HepG2 (cell line): ENCODE results near the gene CDK9. TPM values are rescaled to one million over a fixed set of nuclear protein-coding genes. Genes with fewer than 3 reads are reported as not detected.

ENCODE experiments used
- CBX5 ChIP-seq: sonication (generic); formaldehyde crosslinking; IDR thresholded peaks from 2 replicates; pipeline ENCODE4 v1.4.0; 2020; ENCODE audit warnings: missing genetic modification reagents, borderline replicate concordance
- ETV6 ChIP-seq: sonication (generic); formaldehyde crosslinking; conservative IDR thresholded peaks from 2 replicates; pipeline ENCODE4 v1.4.0; 2020; ENCODE audit warnings: missing genetic modification reagents
- FOSL2 ChIP-seq: sonication (generic); formaldehyde crosslinking; IDR thresholded peaks from 2 replicates; pipeline ENCODE4 v1.4.0; 2020; ENCODE audit warnings: missing genetic modification reagents
- GATAD2A ChIP-seq: IDR thresholded peaks from 2 replicates; pipeline ENCODE4 v1.6.1; 2016
- MLLT10 ChIP-seq: sonication (generic); formaldehyde crosslinking; IDR thresholded peaks from 2 replicates; pipeline ENCODE4 v1.4.0; 2020; ENCODE audit warnings: missing genetic modification reagents
- NFYB ChIP-seq: sonication (generic); formaldehyde crosslinking; IDR thresholded peaks from 2 replicates; pipeline ENCODE4 v1.4.0; 2020; ENCODE audit warnings: missing genetic modification reagents
- PAWR ChIP-seq: sonication (generic); formaldehyde crosslinking; IDR thresholded peaks from 2 replicates; pipeline ENCODE4 v1.4.0; 2020; ENCODE audit warnings: missing genetic modification reagents, mild to moderate bottlenecking, borderline replicate concordance
- PHF21A ChIP-seq: sonication (generic); formaldehyde crosslinking; IDR thresholded peaks from 2 replicates; pipeline ENCODE4 v1.5.0; 2020; ENCODE audit warnings: mild to moderate bottlenecking, missing genetic modification reagents
- SOX5 ChIP-seq: IDR thresholded peaks from 2 replicates; pipeline ENCODE4 v1.6.1; 2016; ENCODE audit warnings: borderline replicate concordance
- TCF7L2 ChIP-seq: IDR thresholded peaks from 2 replicates; pipeline ENCODE4 v1.6.1; 2011; ENCODE audit warnings: mild to moderate bottlenecking, low read depth, low read length, moderate library complexity
- TSC22D2 ChIP-seq: sonication (generic); formaldehyde crosslinking; IDR thresholded peaks from 2 replicates; pipeline ENCODE4 v1.5.1; 2020; ENCODE audit warnings: missing genetic modification reagents, mild to moderate bottlenecking, borderline replicate concordance
- ZNF143 ChIP-seq: sonication (generic); formaldehyde crosslinking; IDR thresholded peaks from 2 replicates; pipeline ENCODE4 v1.4.0; 2020; ENCODE audit warnings: missing genetic modification reagents
- ZNF205 ChIP-seq: IDR thresholded peaks from 2 replicates; pipeline ENCODE4 v1.6.1; 2018; ENCODE audit warnings: missing biosample characterization, missing genetic modification reagents
- ZNF343 ChIP-seq: sonication (generic); formaldehyde crosslinking; IDR thresholded peaks from 2 replicates; pipeline ENCODE4 v1.4.0; 2020; ENCODE audit warnings: mild to moderate bottlenecking, missing genetic modification reagents
- ZNF607 ChIP-seq: sonication (generic); formaldehyde crosslinking; IDR thresholded peaks from 2 replicates; pipeline ENCODE4 v1.5.1; 2020; ENCODE audit warnings: missing genetic modification reagents, mild to moderate bottlenecking, borderline replicate concordance
- ZNF652 ChIP-seq: IDR thresholded peaks from 2 replicates; pipeline ENCODE4 v1.6.1; 2016; ENCODE audit warnings: low read depth, borderline replicate concordance
- polyA plus RNA-seq, 8 experiments: library from polyadenylated mRNA; depleted of rRNA in 3 of 8; stranded (reverse) in 7 of 8; unstranded in 1 of 8; fragments of >200 nt; fragmentation: Illumina TruSeq in 4 of 8; extraction: Trizol in 4 of 8; gene quantifications; 2 replicates each; pipeline versions ENCODE4 v1.2.1 to v1.2.3, GENCODE V29; 2011 to 2016; ENCODE audit warnings: low read depth in 4 of 8, missing spikeins in 1 of 8, mixed read lengths in 1 of 8; ENCODE audit not compliant: insufficient read depth in 1 of 8
- total RNA-seq, 5 experiments: library from RNA; depleted of rRNA; stranded (reverse); fragments of >200 nt; fragmentation: Illumina TruSeq; extraction: Trizol; gene quantifications; 2 replicates each; pipeline ENCODE4 v1.2.3, GENCODE V29; 2016; ENCODE audit warnings: low read depth in 1 of 5
- TF ChIP-seq, protein P1 (sequence below): sonication (generic); formaldehyde crosslinking; IDR thresholded peaks from 2 replicates; pipeline ENCODE4 v1.4.0; 2020; ENCODE audit warnings: missing genetic modification reagents
- TF ChIP-seq, protein P2 (sequence below): IDR thresholded peaks from 2 replicates; pipeline ENCODE4 v1.6.1; 2012; ENCODE audit warnings: low read length, improper control_type of control experiment
- TF ChIP-seq, protein P3 (sequence below): IDR thresholded peaks from 2 replicates; pipeline ENCODE4 v1.6.1; 2016; ENCODE audit warnings: missing genetic modification reagents, missing compliant biosample characterization
- TF ChIP-seq, protein P4 (sequence below): sonication (generic); formaldehyde crosslinking; IDR thresholded peaks from 2 replicates; pipeline ENCODE4 v1.5.0; 2020; ENCODE audit warnings: missing genetic modification reagents, mild to moderate bottlenecking, borderline replicate concordance
- TF ChIP-seq, protein P5 (sequence below): IDR thresholded peaks from 2 replicates; pipeline ENCODE4 v1.6.1; 2016; ENCODE audit warnings: missing biosample characterization, missing genetic modification reagents, low read depth

CDK9 gene
- total and polyA plus RNA-seq, 2 of the 13 experiments (the other 11 are each of a cell fraction or from before 2014, with no cell fraction given): 16.8 to 21.5 TPM

DNA sequence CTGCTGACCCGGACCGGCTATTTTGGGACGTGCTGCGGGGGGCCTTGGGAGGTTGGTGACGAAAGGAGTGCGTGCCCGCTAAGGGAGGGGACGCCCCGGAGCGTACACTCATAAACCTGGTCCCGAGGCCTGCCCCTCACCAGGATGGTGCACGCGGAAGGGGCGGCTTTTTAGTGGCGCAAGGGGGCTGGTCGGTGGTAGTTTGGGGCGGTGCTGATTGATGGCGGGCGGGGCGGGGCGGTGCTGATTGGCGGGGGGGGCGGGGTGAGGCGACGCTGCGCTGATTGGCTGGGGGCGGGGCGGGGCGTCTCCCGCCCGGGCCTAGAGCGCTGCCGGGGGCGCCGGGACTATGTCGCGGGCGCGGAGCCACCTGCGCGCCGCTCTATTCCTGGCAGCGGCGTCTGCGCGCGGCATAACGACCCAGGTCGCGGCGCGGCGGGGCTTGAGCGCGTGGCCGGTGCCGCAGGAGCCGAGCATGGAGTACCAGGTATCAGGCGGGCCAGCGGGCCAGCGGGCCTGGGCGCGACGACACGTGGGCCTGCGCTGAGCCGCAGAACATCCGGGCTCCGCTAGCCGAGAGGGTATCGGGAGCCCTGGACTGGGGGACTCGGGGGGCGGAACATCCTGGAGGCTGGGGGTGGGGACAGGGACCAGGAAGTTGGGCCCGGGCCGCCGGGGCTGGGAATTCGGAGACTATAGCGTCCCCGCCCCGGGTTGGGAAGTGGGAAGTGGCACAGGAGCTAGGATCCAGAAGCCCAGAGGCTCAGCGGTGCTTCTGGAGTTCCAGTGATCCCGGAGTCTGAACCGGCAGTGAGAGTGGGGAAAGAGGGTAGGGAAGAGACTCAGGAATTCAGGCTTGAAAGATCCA lies 17.0 kb downstream of the CDK9 start, which contains the start of gene FPGS (continued):
- no peak for TF ChIP-seq MLLT10 (CRISPR knock-in tag)
- peak; percentile 62 for TF ChIP-seq PHF21A (CRISPR knock-in tag)
- no peak for TF ChIP-seq CBX5 (CRISPR knock-in tag)
- TF ChIP-seq PAWR (CRISPR knock-in tag): no peak
- no peak; the same call in 1 of the 2 replicates for TF ChIP-seq FOSL2
- TF ChIP-seq ZNF343 (CRISPR knock-in tag): peak; percentile 42; the same call in 1 of the 2 replicates
- peak; percentile 65; the same call in 1 of the 2 replicates for TF ChIP-seq ETV6
- no peak; the same call in 1 of the 2 replicates for TF ChIP-seq SOX5 (CRISPR knock-in tag)
- TF ChIP-seq ZNF143 (CRISPR knock-in tag): peak; percentile 80
- TF ChIP-seq NFYB: peak; percentile 10; the same call in 1 of the 2 replicates
- peak; percentile 32; the same call in 1 of the 2 replicates for TF ChIP-seq GATAD2A
- no peak for TF ChIP-seq TCF7L2
- peak; percentile 60; the same call in 1 of the 2 replicates for TF ChIP-seq ZNF607
- no peak for TF ChIP-seq ZNF205 (CRISPR knock-in tag)
- TF ChIP-seq, protein P1, sequence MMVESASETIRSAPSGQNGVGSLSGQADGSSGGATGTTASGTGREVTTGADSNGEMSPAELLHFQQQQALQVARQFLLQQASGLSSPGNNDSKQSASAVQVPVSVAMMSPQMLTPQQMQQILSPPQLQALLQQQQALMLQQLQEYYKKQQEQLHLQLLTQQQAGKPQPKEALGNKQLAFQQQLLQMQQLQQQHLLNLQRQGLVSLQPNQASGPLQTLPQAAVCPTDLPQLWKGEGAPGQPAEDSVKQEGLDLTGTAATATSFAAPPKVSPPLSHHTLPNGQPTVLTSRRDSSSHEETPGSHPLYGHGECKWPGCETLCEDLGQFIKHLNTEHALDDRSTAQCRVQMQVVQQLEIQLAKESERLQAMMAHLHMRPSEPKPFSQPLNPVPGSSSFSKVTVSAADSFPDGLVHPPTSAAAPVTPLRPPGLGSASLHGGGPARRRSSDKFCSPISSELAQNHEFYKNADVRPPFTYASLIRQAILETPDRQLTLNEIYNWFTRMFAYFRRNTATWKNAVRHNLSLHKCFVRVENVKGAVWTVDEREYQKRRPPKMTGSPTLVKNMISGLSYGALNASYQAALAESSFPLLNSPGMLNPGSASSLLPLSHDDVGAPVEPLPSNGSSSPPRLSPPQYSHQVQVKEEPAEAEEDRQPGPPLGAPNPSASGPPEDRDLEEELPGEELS (CRISPR knock-in tag): no peak
- TF ChIP-seq, protein P2, sequence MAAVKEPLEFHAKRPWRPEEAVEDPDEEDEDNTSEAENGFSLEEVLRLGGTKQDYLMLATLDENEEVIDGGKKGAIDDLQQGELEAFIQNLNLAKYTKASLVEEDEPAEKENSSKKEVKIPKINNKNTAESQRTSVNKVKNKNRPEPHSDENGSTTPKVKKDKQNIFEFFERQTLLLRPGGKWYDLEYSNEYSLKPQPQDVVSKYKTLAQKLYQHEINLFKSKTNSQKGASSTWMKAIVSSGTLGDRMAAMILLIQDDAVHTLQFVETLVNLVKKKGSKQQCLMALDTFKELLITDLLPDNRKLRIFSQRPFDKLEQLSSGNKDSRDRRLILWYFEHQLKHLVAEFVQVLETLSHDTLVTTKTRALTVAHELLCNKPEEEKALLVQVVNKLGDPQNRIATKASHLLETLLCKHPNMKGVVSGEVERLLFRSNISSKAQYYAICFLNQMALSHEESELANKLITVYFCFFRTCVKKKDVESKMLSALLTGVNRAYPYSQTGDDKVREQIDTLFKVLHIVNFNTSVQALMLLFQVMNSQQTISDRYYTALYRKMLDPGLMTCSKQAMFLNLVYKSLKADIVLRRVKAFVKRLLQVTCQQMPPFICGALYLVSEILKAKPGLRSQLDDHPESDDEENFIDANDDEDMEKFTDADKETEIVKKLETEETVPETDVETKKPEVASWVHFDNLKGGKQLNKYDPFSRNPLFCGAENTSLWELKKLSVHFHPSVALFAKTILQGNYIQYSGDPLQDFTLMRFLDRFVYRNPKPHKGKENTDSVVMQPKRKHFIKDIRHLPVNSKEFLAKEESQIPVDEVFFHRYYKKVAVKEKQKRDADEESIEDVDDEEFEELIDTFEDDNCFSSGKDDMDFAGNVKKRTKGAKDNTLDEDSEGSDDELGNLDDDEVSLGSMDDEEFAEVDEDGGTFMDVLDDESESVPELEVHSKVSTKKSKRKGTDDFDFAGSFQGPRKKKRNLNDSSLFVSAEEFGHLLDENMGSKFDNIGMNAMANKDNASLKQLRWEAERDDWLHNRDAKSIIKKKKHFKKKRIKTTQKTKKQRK: no peak
- no peak for TF ChIP-seq TSC22D2
- TF ChIP-seq, protein P3, sequence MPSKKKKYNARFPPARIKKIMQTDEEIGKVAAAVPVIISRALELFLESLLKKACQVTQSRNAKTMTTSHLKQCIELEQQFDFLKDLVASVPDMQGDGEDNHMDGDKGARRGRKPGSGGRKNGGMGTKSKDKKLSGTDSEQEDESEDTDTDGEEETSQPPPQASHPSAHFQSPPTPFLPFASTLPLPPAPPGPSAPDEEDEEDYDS (CRISPR knock-in tag): peak; percentile 38; the same call in 1 of the 2 replicates
- TF ChIP-seq ZNF652 (CRISPR knock-in tag): no peak
- TF ChIP-seq, protein P4, sequence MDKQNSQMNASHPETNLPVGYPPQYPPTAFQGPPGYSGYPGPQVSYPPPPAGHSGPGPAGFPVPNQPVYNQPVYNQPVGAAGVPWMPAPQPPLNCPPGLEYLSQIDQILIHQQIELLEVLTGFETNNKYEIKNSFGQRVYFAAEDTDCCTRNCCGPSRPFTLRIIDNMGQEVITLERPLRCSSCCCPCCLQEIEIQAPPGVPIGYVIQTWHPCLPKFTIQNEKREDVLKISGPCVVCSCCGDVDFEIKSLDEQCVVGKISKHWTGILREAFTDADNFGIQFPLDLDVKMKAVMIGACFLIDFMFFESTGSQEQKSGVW (CRISPR knock-in tag): no peak
- TF ChIP-seq, protein P5, sequence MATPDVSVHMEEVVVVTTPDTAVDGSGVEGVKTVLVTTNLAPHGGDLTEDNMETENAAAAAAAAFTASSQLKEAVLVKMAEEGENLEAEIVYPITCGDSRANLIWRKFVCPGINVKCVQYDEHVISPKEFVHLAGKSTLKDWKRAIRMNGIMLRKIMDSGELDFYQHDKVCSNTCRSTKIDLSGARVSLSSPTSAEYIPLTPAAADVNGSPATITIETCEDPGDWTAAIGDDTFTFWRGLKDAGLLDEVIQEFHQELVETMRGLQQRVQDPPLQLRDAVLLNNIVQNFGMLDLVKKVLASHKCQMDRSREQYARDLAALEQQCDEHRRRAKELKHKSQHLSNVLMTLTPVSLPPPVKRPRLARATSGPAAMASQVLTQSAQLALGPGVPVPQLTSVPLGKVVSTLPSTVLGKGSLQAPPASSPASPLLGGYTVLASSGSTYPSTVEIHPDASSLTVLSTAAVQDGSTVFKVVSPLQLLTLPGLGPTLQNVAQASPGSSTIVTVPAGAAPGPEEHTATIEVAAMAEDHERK (CRISPR knock-in tag): no peak
